Endothelial cell of umbilical vein (primary cell): Measurements from ENCODE around the gene TMEM51. TPM values are rescaled to one million over a fixed set of nuclear protein-coding genes. Genes with fewer than 3 reads are reported as not detected.

Experiments
- BruUV-seq: library from RNA; stranded (reverse); fragments of 400-500 nt; replicated peaks from 2 replicates; lab custom pipeline; 2021; lab: Mats Ljungman, UMichigan
- CTCF ChIA-PET: fragments of 300-600, 350-600 bp; sonication (Branson Sonifier 250); formaldehyde crosslinking; loops from one replicate; lab custom pipeline; 2021; ENCODE audit warnings: antibody characterized with exemption, inconsistent platforms; lab: Charles Lee
- POLR2A ChIA-PET: fragments of 300-600, 350-600 bp; sonication (Branson Sonifier 250); formaldehyde crosslinking; loops from one replicate; lab custom pipeline; 2021; ENCODE audit warnings: antibody characterized with exemption, inconsistent platforms; lab: Charles Lee
- DNase-seq: peaks from one replicate; pipeline ENCODE4 v3.0.0-alpha.2; 2011; ENCODE audit warnings: low read depth, low spot score
- FAIRE-seq: peaks from 2 replicates; lab custom pipeline; 2011; peaks lifted over from hg19 to GRCh38; lab: Jason Lieb, UNC
- H2AFZ ChIP-seq: 2 replicates; pipeline ENCODE4 v1.6.0; 2012; ENCODE audit warnings: low read depth, low read length, control low read depth, inconsistent platforms
- H3K27ac ChIP-seq: 2 replicates; pipeline ENCODE4 v1.5.1; 2011; ENCODE audit warnings: low read depth, mild to moderate bottlenecking, control low read depth, low read length, moderate library complexity; ENCODE audit not compliant: insufficient read depth
- H3K27me3 ChIP-seq, 2 experiments: 2 replicates each; pipeline versions ENCODE4 v1.6.0 to v1.6.1; 2011; ENCODE audit warnings: low read length in 2 of 2, mixed read lengths in 1 of 2; ENCODE audit not compliant: control insufficient read depth in 2 of 2, insufficient read depth in 2 of 2
- H3K36me3 ChIP-seq, 2 experiments: 2 replicates in 1 of 2; 3 replicates in 1 of 2; pipeline ENCODE4 v1.5.1; 2011; ENCODE audit warnings: low read length in 2 of 2, mild to moderate bottlenecking in 1 of 2, moderate library complexity in 1 of 2; ENCODE audit not compliant: control insufficient read depth in 2 of 2, insufficient read depth in 2 of 2; ENCODE audit errors: extremely low read depth in 1 of 2
- H3K4me1 ChIP-seq: 3 replicates; pipeline ENCODE4 v1.5.1; 2011; ENCODE audit warnings: mild to moderate bottlenecking, low read length; ENCODE audit not compliant: control insufficient read depth, insufficient read depth; ENCODE audit errors: extremely low read depth
- H3K4me2 ChIP-seq: 2 replicates; pipeline ENCODE4 v1.6.1; 2011; ENCODE audit warnings: low read length, control low read depth, mixed read lengths; ENCODE audit not compliant: insufficient read depth
- H3K4me3 ChIP-seq, 3 experiments: fragments of 200-600 bp in 1 of 3; sonication (generic), shearing (Covaris generic) in 1 of 3; replicated peaks in 1 of 3; 2 replicates each; pipeline ENCODE4 v1.5.1; 2011 to 2016; ENCODE audit warnings: control low read depth in 3 of 3, low read length in 3 of 3, mild to moderate bottlenecking in 2 of 3, inconsistent platforms in 1 of 3, low read depth in 1 of 3, moderate library complexity in 1 of 3; ENCODE audit not compliant: insufficient read depth in 1 of 3
- H3K79me2 ChIP-seq: 2 replicates; pipeline ENCODE4 v1.6.0; 2012; ENCODE audit warnings: low read length, inconsistent platforms; ENCODE audit not compliant: control insufficient read depth, insufficient read depth
- H3K9ac ChIP-seq: replicated peaks from 2 replicates; pipeline ENCODE3; 2011; ENCODE audit warnings: low read length, control low read depth; ENCODE audit not compliant: insufficient read depth; ENCODE audit errors: extremely low read depth
- H3K9me1 ChIP-seq: replicated peaks from 3 replicates; pipeline ENCODE4 v1.6.0; 2011; ENCODE audit warnings: mild to moderate bottlenecking, low read length; ENCODE audit not compliant: control insufficient read depth, insufficient read depth; ENCODE audit errors: extremely low read depth
- H3K9me3 ChIP-seq: replicated peaks from 2 replicates; pipeline ENCODE4 v1.5.1; 2012; ENCODE audit warnings: low read length, inconsistent platforms; ENCODE audit not compliant: control insufficient read depth, insufficient read depth
- H4K20me1 ChIP-seq: replicated peaks from 2 replicates; pipeline ENCODE3; 2011; ENCODE audit warnings: mild to moderate bottlenecking, low read length; ENCODE audit not compliant: control insufficient read depth, insufficient read depth; ENCODE audit errors: extremely low read depth
- EZH2 ChIP-seq: IDR thresholded peaks from 2 replicates; pipeline ENCODE4 v1.6.1; 2012; ENCODE audit warnings: borderline replicate concordance, low read depth, mild to moderate bottlenecking, moderate library complexity, low read length, inconsistent platforms; ENCODE audit not compliant: severe bottlenecking
- FOS ChIP-seq: IDR thresholded peaks from 2 replicates; pipeline ENCODE4 v1.6.1; 2011; ENCODE audit warnings: mild to moderate bottlenecking, low read length, moderate library complexity, borderline replicate concordance; ENCODE audit not compliant: insufficient read depth
- GATA2 ChIP-seq: IDR thresholded peaks from 2 replicates; pipeline ENCODE4 v1.7.0; 2011; ENCODE audit warnings: low read depth, mild to moderate bottlenecking, moderate library complexity, mixed read lengths, low read length; ENCODE audit not compliant: insufficient read length, insufficient read depth
- JUN ChIP-seq: IDR thresholded peaks from 2 replicates; pipeline ENCODE4 v1.6.1; 2011; ENCODE audit warnings: borderline replicate concordance, low read depth; ENCODE audit not compliant: insufficient read length, insufficient read depth
- MYC ChIP-seq: IDR thresholded peaks from one replicate; pipeline ENCODE4 v1.6.1; 2011; ENCODE audit warnings: mild to moderate bottlenecking, low read depth, low read length
- POLR2A ChIP-seq: IDR thresholded peaks from 2 replicates; pipeline ENCODE4 v1.6.1; 2012; ENCODE audit warnings: low read depth, mild to moderate bottlenecking, control low read depth, low read length
- POLR2AphosphoS5 ChIP-seq: IDR thresholded peaks from 2 replicates; pipeline ENCODE4 v1.6.1; 2012; ENCODE audit warnings: low read depth, mild to moderate bottlenecking, control low read depth, low read length, moderate library complexity; ENCODE audit not compliant: insufficient read depth
- dilution Hi-C: fragments of 300-500 bp; cut with MboI; formaldehyde crosslinking; loops from one replicate; pipeline ENCODE4 v1.15.0; 2019; ENCODE audit warnings: low sequenced_read_pairs; ENCODE audit not compliant: extremely low pct_ligation_motif_present
- intact Hi-C: fragments of 100-400 bp; cut with micrococcal nuclease; formaldehyde crosslinking; loops from one replicate; pipeline ENCODE4 v1.10.0; 2022
- polyA plus RNA-seq, 4 experiments: library from polyadenylated mRNA; depleted of rRNA in 3 of 4; stranded (reverse) in 3 of 4; unstranded in 1 of 4; fragments of >200 nt; gene quantifications; 2 replicates each; pipeline versions ENCODE4 v1.2.1 to v1.2.3, GENCODE V29; 2011 to 2012; ENCODE audit warnings: missing spikeins in 1 of 4
- total RNA-seq: library from RNA; stranded (reverse); gene quantifications from 2 replicates; pipeline ENCODE4 v1.2.3, GENCODE V29; 2021
- TF ChIP-seq, protein P1 (sequence below): IDR thresholded peaks from 2 replicates; pipeline ENCODE4 v1.6.1; 2011; ENCODE audit not compliant: insufficient read depth, insufficient read length
- TF ChIP-seq, protein P2 (sequence below), 2 donors: IDR thresholded peaks; 1 replicate in 1 of 2; 2 replicates in 1 of 2; pipeline ENCODE4 v1.5.1; 2011; ENCODE audit warnings: low read length in 2 of 2, mild to moderate bottlenecking in 2 of 2, moderate library complexity in 2 of 2, control low read depth in 1 of 2, inconsistent platforms in 1 of 2, low read depth in 1 of 2; ENCODE audit not compliant: insufficient read depth in 1 of 2; ENCODE audit errors: extremely low read depth in 1 of 2

The TMEM51 gene
- total and polyA plus RNA-seq, 2 donors (not counting 3 experiments of a cell fraction or from before 2014, with no cell fraction given) = 13.7 to 13.9 TPM

DNA sequence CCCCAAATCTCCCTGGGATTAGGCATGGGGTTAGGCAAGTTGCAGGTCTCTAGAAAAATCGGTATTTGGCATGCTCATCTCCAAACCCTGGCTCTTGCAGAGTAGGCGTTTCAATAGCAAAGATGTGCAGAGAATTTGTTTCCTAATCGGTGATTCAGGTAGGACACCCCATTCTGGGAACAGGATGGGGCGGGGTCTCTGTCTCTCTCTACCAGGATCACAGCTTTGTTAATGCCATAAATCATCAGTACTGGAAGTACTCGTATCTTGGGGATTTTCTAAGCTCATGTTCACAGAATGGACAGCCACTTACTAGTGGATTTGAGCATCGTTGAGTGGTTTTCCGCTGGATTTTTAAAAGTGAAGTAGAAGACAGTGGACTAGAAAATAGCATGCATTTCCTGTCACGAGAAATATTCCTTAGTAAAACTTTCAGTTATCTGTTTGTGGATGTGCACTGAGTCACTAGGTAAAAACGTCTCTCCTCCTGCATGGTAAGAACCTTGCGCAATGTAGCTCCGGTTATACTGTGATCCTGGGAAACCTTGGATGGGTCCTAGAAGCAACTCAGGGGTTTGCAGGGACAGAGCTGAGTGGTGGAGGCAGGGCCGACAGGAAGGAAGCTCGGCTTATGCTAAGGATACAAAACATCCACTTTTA lies 5.1 kb downstream of the TMEM51 start:
- FAIRE-seq = no peak
- BruUV-seq = no TSS peak
- Histone ChIP-seq H3K9me3 (no peaks in the 10 kb centered on the region), H3K4me2 (no peak overlapping the region), H4K20me1 (no peaks in the 10 kb centered on the region), H3K27ac (no peak overlapping the region), H3K4me1 (peaks cover 20% of the 10 kb centered on the region), H3K27me3 (no peaks in the 10 kb centered on the region), H3K4me3 (no peak overlapping the region), H3K36me3 (no peaks in the 10 kb centered on the region), H3K9ac (no peak overlapping the region), H3K79me2 (peaks cover 19% of the 10 kb centered on the region), H2AFZ (no peak overlapping the region), H3K9me1 (no peaks in the 10 kb centered on the region)
- ChIA-PET POLR2A (no interaction called here), CTCF (interaction anchor here (0.9 to 2.6 kb wide), 3 partner anchors 10 to 113 kb away, joined by 3 to 9 read pairs (median 3); no protein-coding TSS in a partner anchor)
- TF ChIP-seq JUN (no peak), FOS (no peak), MYC (no peak), POLR2AphosphoS5 (no peak), POLR2A (no peak), GATA2 (no peak), EZH2 (no peak)
- TF ChIP-seq, protein P1, sequence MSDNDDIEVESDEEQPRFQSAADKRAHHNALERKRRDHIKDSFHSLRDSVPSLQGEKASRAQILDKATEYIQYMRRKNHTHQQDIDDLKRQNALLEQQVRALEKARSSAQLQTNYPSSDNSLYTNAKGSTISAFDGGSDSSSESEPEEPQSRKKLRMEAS = no peak
- TF ChIP-seq, protein P2, sequence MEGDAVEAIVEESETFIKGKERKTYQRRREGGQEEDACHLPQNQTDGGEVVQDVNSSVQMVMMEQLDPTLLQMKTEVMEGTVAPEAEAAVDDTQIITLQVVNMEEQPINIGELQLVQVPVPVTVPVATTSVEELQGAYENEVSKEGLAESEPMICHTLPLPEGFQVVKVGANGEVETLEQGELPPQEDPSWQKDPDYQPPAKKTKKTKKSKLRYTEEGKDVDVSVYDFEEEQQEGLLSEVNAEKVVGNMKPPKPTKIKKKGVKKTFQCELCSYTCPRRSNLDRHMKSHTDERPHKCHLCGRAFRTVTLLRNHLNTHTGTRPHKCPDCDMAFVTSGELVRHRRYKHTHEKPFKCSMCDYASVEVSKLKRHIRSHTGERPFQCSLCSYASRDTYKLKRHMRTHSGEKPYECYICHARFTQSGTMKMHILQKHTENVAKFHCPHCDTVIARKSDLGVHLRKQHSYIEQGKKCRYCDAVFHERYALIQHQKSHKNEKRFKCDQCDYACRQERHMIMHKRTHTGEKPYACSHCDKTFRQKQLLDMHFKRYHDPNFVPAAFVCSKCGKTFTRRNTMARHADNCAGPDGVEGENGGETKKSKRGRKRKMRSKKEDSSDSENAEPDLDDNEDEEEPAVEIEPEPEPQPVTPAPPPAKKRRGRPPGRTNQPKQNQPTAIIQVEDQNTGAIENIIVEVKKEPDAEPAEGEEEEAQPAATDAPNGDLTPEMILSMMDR (IDR thresholded peaks at IDR 0.05; ENCODE audit: extremely low read depth in 1 of 2, insufficient read depth in 1 of 2, low read depth in 1 of 2, low read length in 2 of 2) = no peak
- intact Hi-C loops = no loop called here
- DNase-seq = no peak
- dilution Hi-C loops = no loop called here
